ENCODE measurements around the gene STX3.

GRCh38 chr11:59841514-59841913 is 86.3 kb downstream of the STX3 start:
- TF ChIP-seq POLR2A (IDR thresholded peaks at IDR 0.05) (no peak), EP300 (IDR thresholded peaks at IDR 0.05) (no peak), CTCF (IDR thresholded peaks at IDR 0.05) (no peak), POLR2AphosphoS5 (IDR thresholded peaks at IDR 0.05) (no peak)

Measured in stomach (tissue), 4 donors.